Prostate gland (tissue), 2 donors: ENCODE results near the gene ZNF587. TPM values are rescaled to one million over a fixed set of nuclear protein-coding genes. Genes with fewer than 3 reads are reported as not detected.
"Not testable (repeated sequence)": the region's sequence is repeated elsewhere in the genome, so short reads cannot be mapped to it uniquely, and the experiment has no call there.

Experiments
- DNase-seq: peaks from one replicate; pipeline ENCODE4 v3.0.0-alpha.2; 2019; ENCODE audit warnings: low spot score
- H3K27ac ChIP-seq, 2 donors: fragments of 200-600 bp; sonication (generic); 2 replicates each; pipeline ENCODE4 v1.5.1; 2017 to 2019
- H3K27me3 ChIP-seq: fragments of 200-600 bp; sonication (generic); replicated peaks from 2 replicates; pipeline ENCODE4 v1.5.1; 2019; ENCODE audit not compliant: insufficient read depth
- H3K36me3 ChIP-seq, 2 donors: fragments of 200-600 bp; sonication (generic); 1 replicate in 1 of 2; 2 replicates in 1 of 2; pipeline versions ENCODE4 v1.5.1 to v1.8.1; 2017 to 2019
- H3K4me1 ChIP-seq: fragments of 200-600 bp; sonication (generic); replicated peaks from 2 replicates; pipeline ENCODE4 v1.5.1; 2019
- H3K4me3 ChIP-seq, 2 donors: fragments of 200-600 bp; sonication (generic); 2 replicates each; pipeline ENCODE4 v1.5.1; 2017 to 2019
- H3K9me3 ChIP-seq: fragments of 200-600 bp; sonication (generic); 2 replicates; pipeline ENCODE4 v1.5.1; 2017
- POLR2A ChIP-seq: fragments of 450-650 bp; IDR thresholded peaks from one replicate; pipeline ENCODE4 v1.6.1; 2016; ENCODE audit warnings: antibody characterized with exemption, mild to moderate bottlenecking
- POLR2AphosphoS5 ChIP-seq: sonication (generic); formaldehyde crosslinking; IDR thresholded peaks from one replicate; pipeline ENCODE4 v1.6.1; 2017; ENCODE audit warnings: antibody characterized with exemption
- WGBS: methylation state at CpG from one replicate; pipeline ENCODE4 v1.1.5; 2018; 5-methylcytosine and 5-hydroxymethylcytosine counted together
- intact Hi-C: fragments of 100-400 bp; cut with DNase I; formaldehyde crosslinking; loops from one replicate; pipeline ENCODE4 v1.14.2; 2022
- total RNA-seq, 2 donors: library from RNA; depleted of rRNA; stranded (reverse); fragments of >200 nt; gene quantifications; one replicate each; pipeline ENCODE4 v1.1.0, GENCODE V29; 2016
- TF ChIP-seq, protein P1 (sequence below), 4 experiments: fragments of 200-600 bp in 2 of 4; fragments of 450-650 bp in 2 of 4; sonication (generic) in 2 of 4; IDR thresholded peaks; 1 replicate in 3 of 4; 2 replicates in 1 of 4; pipeline ENCODE4 v1.5.1; 2016 to 2019; ENCODE audit warnings: antibody characterized with exemption in 4 of 4, mild to moderate bottlenecking in 2 of 4, moderate library complexity in 2 of 4

Gene ZNF587
- total RNA-seq, 2 donors from 2014 or later: 32.1 to 49.7 TPM

DNA sequence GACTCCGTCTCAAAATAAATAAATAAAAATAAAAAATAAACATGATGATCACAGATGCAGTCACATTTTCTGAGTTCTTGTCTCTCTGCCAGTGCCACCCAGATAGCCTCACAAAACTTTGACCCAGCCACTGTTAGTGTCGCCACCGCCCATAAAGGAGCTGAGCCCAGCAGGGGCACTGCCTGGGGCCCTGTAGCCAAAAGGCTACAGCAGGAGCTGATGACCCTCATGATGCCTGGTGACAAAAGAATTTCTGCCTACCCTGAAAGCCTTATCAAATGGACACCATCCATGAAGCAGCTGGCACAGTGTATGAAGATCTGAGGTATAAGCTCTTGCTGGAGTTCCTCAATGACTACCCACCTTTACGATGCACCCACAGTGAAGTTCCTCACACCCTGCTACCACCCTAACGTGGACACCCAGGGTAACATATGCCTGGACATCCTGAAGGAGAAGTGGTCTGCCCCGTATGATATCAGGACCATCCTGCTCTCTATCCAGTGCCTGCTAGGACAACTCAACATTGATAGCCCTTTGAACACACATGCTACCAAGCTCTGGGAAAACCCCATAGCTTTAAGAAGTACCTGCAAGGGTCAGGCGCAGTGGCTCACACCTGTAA, 18.3 kb downstream of the ZNF587 start:
- no peak overlapping the region for H3K27ac ChIP-seq
- no peak for TF ChIP-seq POLR2AphosphoS5
- no peak for TF ChIP-seq POLR2A
- TF ChIP-seq, protein P1, sequence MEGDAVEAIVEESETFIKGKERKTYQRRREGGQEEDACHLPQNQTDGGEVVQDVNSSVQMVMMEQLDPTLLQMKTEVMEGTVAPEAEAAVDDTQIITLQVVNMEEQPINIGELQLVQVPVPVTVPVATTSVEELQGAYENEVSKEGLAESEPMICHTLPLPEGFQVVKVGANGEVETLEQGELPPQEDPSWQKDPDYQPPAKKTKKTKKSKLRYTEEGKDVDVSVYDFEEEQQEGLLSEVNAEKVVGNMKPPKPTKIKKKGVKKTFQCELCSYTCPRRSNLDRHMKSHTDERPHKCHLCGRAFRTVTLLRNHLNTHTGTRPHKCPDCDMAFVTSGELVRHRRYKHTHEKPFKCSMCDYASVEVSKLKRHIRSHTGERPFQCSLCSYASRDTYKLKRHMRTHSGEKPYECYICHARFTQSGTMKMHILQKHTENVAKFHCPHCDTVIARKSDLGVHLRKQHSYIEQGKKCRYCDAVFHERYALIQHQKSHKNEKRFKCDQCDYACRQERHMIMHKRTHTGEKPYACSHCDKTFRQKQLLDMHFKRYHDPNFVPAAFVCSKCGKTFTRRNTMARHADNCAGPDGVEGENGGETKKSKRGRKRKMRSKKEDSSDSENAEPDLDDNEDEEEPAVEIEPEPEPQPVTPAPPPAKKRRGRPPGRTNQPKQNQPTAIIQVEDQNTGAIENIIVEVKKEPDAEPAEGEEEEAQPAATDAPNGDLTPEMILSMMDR (IDR thresholded peaks at IDR 0.05): no peak
- no peaks in the 10 kb centered on the region for H3K27me3 ChIP-seq
- no peak overlapping the region for H3K4me3 ChIP-seq
- H3K36me3 ChIP-seq: peaks cover 3 to 25% of the 10 kb centered on the region in 2 donors
- H3K9me3 ChIP-seq: no peaks in the 10 kb centered on the region
- no peak for DNase-seq
- 92% methylated on average over 7 of the region's 7 CpGs for WGBS
- H3K4me1 ChIP-seq: no peaks in the 10 kb centered on the region
- intact Hi-C loops: no loop called here

DNA sequence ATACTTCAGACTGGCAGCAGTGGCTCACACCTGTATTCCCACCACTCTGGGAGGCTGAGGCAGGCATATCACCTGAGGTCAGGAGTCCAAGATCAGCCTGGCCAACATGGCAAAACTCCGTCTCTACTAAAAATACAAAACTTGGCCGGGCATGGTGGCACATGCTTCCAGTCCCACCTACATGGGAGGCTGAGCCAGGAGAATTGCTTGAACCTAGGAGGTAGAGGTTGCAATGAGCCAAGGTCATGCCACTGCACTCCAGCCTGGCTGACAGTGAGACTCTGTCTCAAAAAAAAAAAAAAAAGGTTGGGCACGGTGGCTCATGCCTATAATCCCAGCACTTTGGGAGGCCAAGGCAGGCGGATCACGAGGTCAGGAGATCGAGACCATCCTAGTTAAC, 20.0 kb downstream of the ZNF587 start:
- H3K27me3 ChIP-seq, H3K4me3 ChIP-seq, H3K4me1 ChIP-seq, DNase-seq, H3K27ac ChIP-seq, intact Hi-C loops, H3K9me3 ChIP-seq: not testable (repeated sequence)
- WGBS: 93% methylated on average over 6 of the region's 6 CpGs
- peaks cover 0 to 20% of the 10 kb centered on the region in 2 donors for H3K36me3 ChIP-seq

DNA sequence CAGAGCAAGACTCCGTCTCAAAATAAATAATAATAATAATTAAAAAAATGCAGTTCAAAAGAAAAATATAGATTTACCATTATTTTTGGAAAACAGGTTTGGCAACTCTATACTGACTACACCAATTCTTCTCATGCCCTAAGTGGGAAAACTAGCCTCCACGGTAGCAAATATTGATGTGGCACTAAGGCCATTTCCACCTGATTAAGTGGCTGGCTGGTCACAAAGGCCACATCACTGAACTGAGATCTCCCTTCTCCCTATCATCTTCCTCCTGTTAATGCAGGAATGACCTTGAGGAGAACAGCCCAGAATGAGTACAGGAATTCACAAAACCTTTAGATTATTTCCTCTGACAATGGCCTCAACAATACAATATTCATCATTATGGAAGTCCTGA, 20.6 kb downstream of the ZNF587 start:
- intact Hi-C loops: no loop called here
- DNase-seq: no peak
- Histone ChIP-seq H3K27ac (no peak overlapping the region), H3K4me3 (no peak overlapping the region), H3K27me3 (no peaks in the 10 kb centered on the region), H3K36me3 (peaks cover 0 to 20% of the 10 kb centered on the region in 2 donors), H3K4me1 (no peaks in the 10 kb centered on the region), H3K9me3 (no peaks in the 10 kb centered on the region)
- TF ChIP-seq POLR2AphosphoS5: no peak
- TF ChIP-seq POLR2A: no peak
- TF ChIP-seq, protein P1 (IDR thresholded peaks at IDR 0.05): no peak
- WGBS: 84% methylated on average over 2 of the region's 2 CpGs

GRCh38 chr19:57872450-57872849, 22.8 kb downstream of the ZNF587 start:
- Histone ChIP-seq H3K4me1 (no peaks in the 10 kb centered on the region), H3K27ac (no peak overlapping the region), H3K9me3 (no peaks in the 10 kb centered on the region), H3K4me3 (no peak overlapping the region), H3K27me3 (no peaks in the 10 kb centered on the region), H3K36me3 (peaks cover 0 to 9% of the 10 kb centered on the region in 2 donors)
- intact Hi-C loops: no loop called here
- DNase-seq: no peak
- TF ChIP-seq POLR2A: no peak
- TF ChIP-seq, protein P1 (IDR thresholded peaks at IDR 0.05): no peak
- no peak for TF ChIP-seq POLR2AphosphoS5

GRCh38 chr19:57873883-57874799, 24.5 kb downstream of the ZNF587 start:
- WGBS: 92% methylated on average over 8 of the region's 8 CpGs
- DNase-seq, H3K27ac ChIP-seq, H3K4me3 ChIP-seq, H3K36me3 ChIP-seq, H3K27me3 ChIP-seq, intact Hi-C loops, H3K4me1 ChIP-seq, H3K9me3 ChIP-seq: not testable (repeated sequence)

- no peaks in the 10 kb centered on the region for H3K9me3 ChIP-seq
- no peaks in the 10 kb centered on the region for H3K27me3 ChIP-seq
- no peak overlapping the region for H3K27ac ChIP-seq
- H3K4me3 ChIP-seq: no peak overlapping the region
- DNase-seq: no peak
- TF ChIP-seq POLR2A: no peak
- TF ChIP-seq, protein P1 (IDR thresholded peaks at IDR 0.05): no peak
- H3K4me1 ChIP-seq: no peaks in the 10 kb centered on the region
- intact Hi-C loops: no loop called here
- 92% methylated on average over 3 of the region's 3 CpGs for WGBS
- no peaks in the 10 kb centered on the region for H3K36me3 ChIP-seq
These were observed 36.4 kb downstream of the ZNF587 start for GRCh38 chr19:57886046-57886445.
